CD4-positive, alpha-beta T cell treated with Interferon gamma for 1 hour (primary cell): ENCODE measurements around the gene PRKRA.
"Not testable (repeated sequence)": the region's sequence is repeated elsewhere in the genome, so short reads cannot be mapped to it uniquely, and the experiment has no call there.

Experiments
- DNase-seq: peaks from one replicate; pipeline ENCODE4 v3.0.0-alpha.2; 2020

Gene PRKRA

GRCh38 chr2:178412453-178412852 lies 38.5 kb downstream of the PRKRA start:
- not testable (repeated sequence) for DNase-seq

- no peak for DNase-seq
Observed at GRCh38 chr2:178412047-178412446, 38.9 kb downstream of the PRKRA start.

- DNase-seq, result no peak
Observed at GRCh38 chr2:178409261-178409660, 41.7 kb downstream of the PRKRA start.

- DNase-seq, result no peak
Observed at GRCh38 chr2:178404368-178404767, 46.6 kb downstream of the PRKRA start.

- no peak for DNase-seq
Observed at GRCh38 chr2:178403671-178404306, 47.2 kb downstream of the PRKRA start.

- DNase-seq, result no peak
Observed at GRCh38 chr2:178401994-178402437, 49.0 kb downstream of the PRKRA start.

GRCh38 chr2:178397002-178397605 lies 53.9 kb downstream of the PRKRA start:
- no peak for DNase-seq

- no peak for DNase-seq
Observed at GRCh38 chr2:178395941-178396570, 54.9 kb downstream of the PRKRA start.

GRCh38 chr2:178395295-178395694 lies 55.7 kb downstream of the PRKRA start:
- no peak for DNase-seq

- DNase-seq, result no peak
Observed at GRCh38 chr2:178394859-178395258, 56.1 kb downstream of the PRKRA start.

- no peak for DNase-seq
Observed at GRCh38 chr2:178392215-178392614, 58.8 kb downstream of the PRKRA start.

GRCh38 chr2:178391701-178392100 lies 59.3 kb downstream of the PRKRA start:
- no peak for DNase-seq

GRCh38 chr2:178388287-178388686 lies 62.7 kb downstream of the PRKRA start:
- no peak for DNase-seq

GRCh38 chr2:178386986-178387597 lies 63.9 kb downstream of the PRKRA start:
- no peak for DNase-seq

GRCh38 chr2:178385595-178386148 lies 65.3 kb downstream of the PRKRA start:
- DNase-seq, result no peak

GRCh38 chr2:178383718-178384117 lies 67.3 kb downstream of the PRKRA start:
- no peak for DNase-seq
